Mucosa of descending colon (tissue), 3 donors: ENCODE results near the gene RSU1. TPM values are rescaled to one million over a fixed set of nuclear protein-coding genes. Genes with fewer than 3 reads are reported as not detected.

ENCODE experiments used
- ATAC-seq: fragments of 200-7000 bp; cut with Tn5 transposase; one replicate; pipeline ENCODE4 v1.9.1; 2020; ENCODE audit warnings: mild to moderate bottlenecking, moderate library complexity
- DNase-seq, 3 donors: peaks; one replicate each; pipeline ENCODE4 v3.0.0-alpha.2; 2020
- H3K36me3 ChIP-seq: fragments of 200-600 bp; one replicate; pipeline ENCODE4 v1.8.0; 2021; ENCODE audit warnings: low read depth, mild to moderate bottlenecking
- H3K4me1 ChIP-seq: fragments of 200-600 bp; one replicate; pipeline ENCODE4 v1.8.0; 2021; ENCODE audit warnings: low read depth, mild to moderate bottlenecking
- H3K4me3 ChIP-seq: fragments of 200-600 bp; one replicate; pipeline ENCODE4 v1.8.0; 2021; ENCODE audit warnings: mild to moderate bottlenecking
- H3K9me3 ChIP-seq: fragments of 200-600 bp; one replicate; pipeline ENCODE4 v1.8.0; 2021; ENCODE audit warnings: mild to moderate bottlenecking
- CTCF ChIP-seq: fragments of 200-600 bp; IDR thresholded peaks from one replicate; pipeline ENCODE4 v1.8.0; 2022; ENCODE audit warnings: antibody characterized with exemption, mild to moderate bottlenecking
- intact Hi-C, 2 donors: fragments of 100-400 bp; cut with DNase I in 1 of 2; cut with micrococcal nuclease in 1 of 2; formaldehyde crosslinking; loops; one replicate each; pipeline versions ENCODE4 v1.11.0 to v1.11.1; 2022; cut with DNase I, micrococcal nuclease
- total RNA-seq, 3 donors: library from RNA; stranded (reverse); fragmentation: NEBNext Ultra II Directional in 2 of 3; extraction: Animal tissue kit (Norgen Biotek cat#: 25700) in 2 of 3; gene quantifications; one replicate each; pipeline versions ENCODE4 v1.2.1 to v1.2.4, GENCODE V29; 2021 to 2023
- donor health status: DM: no; HTN: no; CAD: no; lungs with moderate emphysema.
- donor health status: DM: no; HTN: no; CAD: no.
- donor health status: DM: no; HTN: yes; CAD: no.

The RSU1 gene
- total RNA-seq, 3 donors from 2014 or later = 67.2 to 94.8 (median 74.1) TPM

- ATAC-seq (no peak), DNase-seq (no peak)
- no peaks in the 10 kb centered on the region for H3K36me3 ChIP-seq
- H3K9me3 ChIP-seq = no peaks in the 10 kb centered on the region
- no peak overlapping the region for H3K4me3 ChIP-seq
- no peak for TF ChIP-seq CTCF
- intact Hi-C loops = no loop called here
- H3K4me1 ChIP-seq = no peaks in the 10 kb centered on the region
Measured at GRCh38 chr10:16675334-16675733, 141.9 kb downstream of the RSU1 start.

- intact Hi-C loops = no loop called here
- Histone ChIP-seq H3K4me1 (no peaks in the 10 kb centered on the region), H3K9me3 (no peaks in the 10 kb centered on the region), H3K36me3 (no peaks in the 10 kb centered on the region), H3K4me3 (no peak overlapping the region)
- no peak for DNase-seq
- ATAC-seq = no peak
- TF ChIP-seq CTCF = no peak
Measured at GRCh38 chr10:16674147-16674703, 143.0 kb downstream of the RSU1 start.

- no peak for TF ChIP-seq CTCF
- H3K4me1 ChIP-seq = no peaks in the 10 kb centered on the region
- no peak for ATAC-seq
- no peak for DNase-seq
- no peak overlapping the region for H3K4me3 ChIP-seq
- H3K9me3 ChIP-seq = no peaks in the 10 kb centered on the region
- no peaks in the 10 kb centered on the region for H3K36me3 ChIP-seq
- intact Hi-C loops = no loop called here
Measured at GRCh38 chr10:16673443-16673842, 143.8 kb downstream of the RSU1 start.

- intact Hi-C loops = no loop called here
- no peak for ATAC-seq
- H3K4me3 ChIP-seq = no peak overlapping the region
- no peaks in the 10 kb centered on the region for H3K4me1 ChIP-seq
- no peak for DNase-seq
- TF ChIP-seq CTCF = no peak
- H3K36me3 ChIP-seq = no peaks in the 10 kb centered on the region
- H3K9me3 ChIP-seq = no peaks in the 10 kb centered on the region
Measured at GRCh38 chr10:16663444-16663843, 153.8 kb downstream of the RSU1 start.

- no peak for TF ChIP-seq CTCF
- Histone ChIP-seq H3K9me3 (no peaks in the 10 kb centered on the region), H3K4me3 (no peak overlapping the region), H3K36me3 (no peaks in the 10 kb centered on the region), H3K4me1 (no peaks in the 10 kb centered on the region)
- DNase-seq (no peak), ATAC-seq (no peak)
- intact Hi-C loops = no loop called here
Measured at GRCh38 chr10:16662923-16663322, 154.3 kb downstream of the RSU1 start.

- H3K4me1 ChIP-seq = no peaks in the 10 kb centered on the region
- intact Hi-C loops = no loop called here
- H3K36me3 ChIP-seq = no peaks in the 10 kb centered on the region
- DNase-seq = no peak
- no peak for ATAC-seq
- no peaks in the 10 kb centered on the region for H3K9me3 ChIP-seq
- H3K4me3 ChIP-seq = no peak overlapping the region
- TF ChIP-seq CTCF = no peak
Measured at GRCh38 chr10:16656895-16657294, 160.3 kb downstream of the RSU1 start.
